Endometrial microvascular endothelial cells (primary cell): ENCODE results near the gene IQGAP2. TPM values are rescaled to one million over a fixed set of nuclear protein-coding genes. Genes with fewer than 3 reads are reported as not detected.

Source experiments
- in situ Hi-C: cut with HindIII; loops from 2 replicates; pipeline ENCODE4 v1.10.0; 2017; ENCODE audit warnings: low sequenced_read_pairs, low pct_unique_long_range_greater_than_20kb; ENCODE audit errors: inconsistent ontology term
- total RNA-seq: library from RNA; depleted of rRNA; stranded (reverse); fragments of >200 nt; gene quantifications from one replicate; pipeline ENCODE4 v1.2.3, GENCODE V29; 2015; ENCODE audit errors: inconsistent ontology term

The IQGAP2 gene
- total RNA-seq, 1 donor from 2014 or later: 0.09 TPM

DNA sequence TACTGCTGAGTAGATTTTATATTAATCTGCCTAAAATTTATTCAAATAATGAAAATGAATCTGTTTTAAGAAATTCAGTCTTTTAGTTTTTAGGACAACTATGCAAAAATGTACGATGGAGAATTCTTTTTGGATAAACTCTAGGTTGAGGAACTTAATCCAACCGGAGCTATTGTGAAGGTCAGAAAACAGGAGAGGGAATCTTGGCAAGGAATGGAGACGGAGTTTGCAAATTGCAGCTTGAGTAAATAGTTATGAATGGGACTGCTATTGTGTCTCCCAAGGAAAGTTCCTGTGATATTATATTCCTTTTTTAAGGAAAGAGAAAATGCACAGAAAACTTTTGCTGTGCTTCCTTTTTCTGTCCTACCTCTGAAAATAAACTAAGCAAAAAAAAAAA is 67.9 kb downstream of the IQGAP2 start:
- in situ Hi-C loops: no loop called here

GRCh38 chr5:76471406-76471805 is 68.3 kb downstream of the IQGAP2 start:
- in situ Hi-C loops: no loop called here

GRCh38 chr5:76471987-76472334 is 68.9 kb downstream of the IQGAP2 start:
- in situ Hi-C loops: no loop called here

GRCh38 chr5:76472335-76473008 is 69.4 kb downstream of the IQGAP2 start:
- in situ Hi-C loops: no loop called here

GRCh38 chr5:76473009-76473336 is 69.9 kb downstream of the IQGAP2 start:
- in situ Hi-C loops: no loop called here

DNA sequence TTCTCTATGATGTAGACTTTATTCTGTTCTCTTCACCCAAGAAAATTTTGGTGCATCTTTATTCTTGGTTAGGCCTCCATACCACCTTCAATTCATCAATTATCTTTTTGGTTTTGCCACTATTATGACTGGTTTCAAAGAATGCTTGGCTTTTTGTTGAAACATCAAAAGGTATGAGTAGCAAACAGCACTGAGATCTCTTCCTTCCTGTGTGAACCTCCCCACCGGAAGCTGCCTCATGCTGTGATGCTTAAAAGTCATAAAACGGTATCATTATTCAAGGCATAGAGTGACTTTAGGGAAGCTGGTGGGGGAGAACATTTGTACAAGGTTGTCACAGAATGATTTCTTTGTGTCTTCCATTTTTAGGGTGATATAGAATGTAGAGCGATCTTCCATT is 70.6 kb downstream of the IQGAP2 start:
- in situ Hi-C loops: no loop called here

- in situ Hi-C loops: no loop called here
Observed at GRCh38 chr5:76474377-76474776, 71.3 kb downstream of the IQGAP2 start.

GRCh38 chr5:76475385-76475784 is 72.3 kb downstream of the IQGAP2 start:
- in situ Hi-C loops: no loop called here

GRCh38 chr5:76475936-76476335 is 72.9 kb downstream of the IQGAP2 start:
- in situ Hi-C loops: no loop called here

DNA sequence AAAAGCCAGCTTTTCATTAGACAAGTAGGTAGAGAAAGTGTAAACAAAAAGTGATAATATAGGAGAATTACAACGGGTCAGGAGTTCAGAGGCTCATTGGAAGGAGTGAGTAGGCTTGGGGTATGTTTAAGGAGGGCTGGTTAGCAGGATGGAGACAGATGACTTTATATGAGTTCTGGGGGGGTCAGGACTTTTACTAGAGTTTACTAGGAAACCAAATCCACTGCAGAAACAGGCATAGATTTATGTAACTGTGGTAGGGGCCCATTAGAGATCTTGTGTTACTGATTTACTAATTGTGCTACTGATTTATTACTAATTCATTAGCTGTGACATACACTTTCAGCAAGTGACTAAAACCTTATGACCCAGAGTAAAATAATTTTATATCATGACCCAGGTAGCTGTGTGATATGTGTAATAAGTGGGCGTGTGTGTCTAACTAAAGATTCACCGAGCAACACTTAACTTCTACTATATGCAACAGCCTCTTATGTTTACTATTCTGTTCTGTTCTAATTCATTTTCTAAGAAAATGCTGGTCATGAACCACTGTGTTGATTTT is 73.5 kb downstream of the IQGAP2 start:
- in situ Hi-C loops: no loop called here

DNA sequence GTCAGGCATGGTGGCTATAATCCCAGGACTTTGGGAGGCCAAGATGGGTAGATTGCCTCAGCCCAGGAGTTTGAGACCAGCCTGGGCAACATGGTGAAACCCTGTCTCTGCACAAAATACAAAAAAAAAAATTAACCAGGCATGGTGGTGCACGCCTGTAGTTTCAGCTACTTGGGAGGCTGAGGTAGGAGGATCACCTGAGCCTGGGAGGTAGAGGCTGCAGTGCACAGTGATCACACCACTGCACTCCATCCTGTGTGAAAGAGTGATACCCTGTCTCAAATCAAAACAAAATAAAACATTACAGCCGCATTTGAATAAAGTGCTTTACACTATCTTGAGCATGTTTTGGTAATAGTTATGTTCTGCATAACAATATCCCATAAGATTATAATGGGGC is 74.0 kb downstream of the IQGAP2 start:
- in situ Hi-C loops: no loop called here

DNA sequence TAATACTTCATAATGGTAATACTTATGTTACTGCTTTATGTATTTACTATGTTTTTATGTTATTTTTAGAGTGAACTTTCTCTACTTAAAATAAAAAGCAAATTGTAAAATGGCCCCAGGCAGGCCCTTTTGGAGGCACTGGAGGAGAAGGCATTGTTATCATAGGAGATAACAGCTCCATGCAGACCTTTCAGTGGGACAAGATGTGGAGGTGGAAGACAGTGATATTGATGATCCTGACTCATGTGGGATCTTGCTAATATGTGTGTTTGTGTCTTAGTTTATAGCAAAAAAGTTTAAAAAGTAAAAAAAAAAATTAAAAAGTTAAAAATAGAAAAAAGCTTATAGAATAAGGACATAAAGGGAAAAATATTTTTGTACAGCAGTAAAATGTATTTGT is 74.5 kb downstream of the IQGAP2 start:
- in situ Hi-C loops: no loop called here

- in situ Hi-C loops: no loop called here
Observed at GRCh38 chr5:76479281-76479680, 76.2 kb downstream of the IQGAP2 start.

DNA sequence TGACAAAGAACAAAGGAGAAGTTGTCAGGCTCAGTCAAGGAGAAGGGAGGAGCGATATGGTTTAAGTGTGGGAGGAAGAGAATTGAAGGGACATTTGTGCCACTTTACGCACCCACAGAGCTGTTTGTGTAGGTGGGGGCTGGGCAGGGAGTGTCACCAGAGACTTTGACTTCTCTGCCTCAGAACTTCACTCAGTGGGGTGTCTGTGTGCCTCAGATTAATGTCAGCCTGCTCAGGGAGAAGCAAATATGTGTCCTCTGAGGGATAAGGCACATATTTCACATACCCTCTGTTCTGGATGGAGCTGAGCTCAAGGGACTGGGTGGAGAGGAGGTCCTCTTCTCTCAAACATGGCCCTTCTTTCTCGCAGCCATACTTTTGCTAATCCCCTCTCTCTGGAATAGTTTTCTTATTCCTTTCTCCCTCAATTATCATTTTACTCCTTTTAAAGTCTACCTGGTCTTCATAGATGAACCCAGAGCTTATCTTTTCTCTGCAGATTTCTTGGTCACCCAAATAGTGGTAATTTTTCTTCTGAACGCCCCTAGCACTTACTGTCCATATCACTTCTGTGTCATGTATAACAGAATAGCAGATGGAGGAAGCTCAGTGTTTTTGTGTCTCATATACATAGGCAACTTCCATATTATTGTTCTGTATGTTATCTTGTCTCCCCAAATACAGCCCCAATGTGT is 77.0 kb downstream of the IQGAP2 start:
- in situ Hi-C loops: no loop called here

GRCh38 chr5:76482984-76483383 is 79.9 kb downstream of the IQGAP2 start:
- in situ Hi-C loops: no loop called here

GRCh38 chr5:76483433-76483832 is 80.3 kb downstream of the IQGAP2 start:
- in situ Hi-C loops: no loop called here

DNA sequence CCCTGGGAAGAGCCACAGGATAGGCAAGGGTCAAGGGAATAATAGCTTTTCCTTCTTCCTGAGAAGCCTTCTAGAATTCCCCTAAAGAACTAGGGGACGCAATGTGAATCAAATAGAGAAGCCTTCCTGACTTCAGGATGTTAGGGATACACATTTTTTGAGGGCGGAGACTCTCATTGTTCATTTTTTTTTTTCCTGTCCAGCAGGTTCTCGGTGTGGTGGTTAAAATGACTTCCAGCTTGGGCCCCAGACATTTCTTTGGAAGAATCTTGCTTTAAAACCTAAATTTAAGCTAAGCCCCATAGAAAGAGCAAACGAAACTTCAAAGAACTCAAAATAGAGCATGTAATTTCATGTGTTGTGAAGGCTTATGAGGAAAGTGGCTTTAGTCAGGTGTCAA is 80.8 kb downstream of the IQGAP2 start:
- in situ Hi-C loops: no loop called here

DNA sequence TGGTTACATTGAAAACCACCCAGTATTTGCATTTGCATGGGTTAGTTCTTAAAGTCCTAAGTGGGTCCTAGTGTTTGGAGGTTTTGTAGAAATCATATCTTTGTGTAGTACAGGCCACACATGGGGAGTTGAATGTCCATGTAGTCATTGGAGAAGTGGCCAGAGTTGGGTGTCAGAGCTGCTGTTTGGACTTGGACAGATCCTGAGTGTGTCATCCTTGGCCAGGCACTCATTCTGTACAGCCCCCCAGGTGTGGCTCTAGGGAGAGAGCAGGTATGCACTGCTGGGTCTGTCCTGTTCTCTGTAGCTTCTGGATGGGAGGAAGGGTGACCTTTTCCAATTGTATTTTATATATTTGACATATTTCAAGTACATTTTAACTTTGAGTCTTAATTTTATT is 82.4 kb downstream of the IQGAP2 start:
- in situ Hi-C loops: no loop called here

DNA sequence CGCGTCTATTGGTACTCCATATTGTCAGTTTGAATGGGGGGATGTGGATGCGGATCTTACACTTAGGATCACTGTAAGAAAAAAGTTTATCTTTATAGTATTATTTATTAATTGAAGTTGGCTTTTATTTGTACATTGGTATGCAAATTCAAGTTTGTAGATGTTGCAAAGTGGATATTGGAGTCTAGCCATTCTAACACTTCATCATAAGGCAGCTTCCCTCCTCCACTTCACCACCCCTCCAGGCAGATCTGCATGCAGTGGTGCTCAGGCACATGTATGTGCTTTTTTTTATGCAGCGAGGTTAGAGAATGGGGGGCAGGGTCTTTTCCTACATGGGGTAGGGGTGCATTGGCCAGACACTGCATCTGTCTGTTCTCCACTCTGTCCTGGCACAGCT is 84.3 kb downstream of the IQGAP2 start:
- in situ Hi-C loops: no loop called here

DNA sequence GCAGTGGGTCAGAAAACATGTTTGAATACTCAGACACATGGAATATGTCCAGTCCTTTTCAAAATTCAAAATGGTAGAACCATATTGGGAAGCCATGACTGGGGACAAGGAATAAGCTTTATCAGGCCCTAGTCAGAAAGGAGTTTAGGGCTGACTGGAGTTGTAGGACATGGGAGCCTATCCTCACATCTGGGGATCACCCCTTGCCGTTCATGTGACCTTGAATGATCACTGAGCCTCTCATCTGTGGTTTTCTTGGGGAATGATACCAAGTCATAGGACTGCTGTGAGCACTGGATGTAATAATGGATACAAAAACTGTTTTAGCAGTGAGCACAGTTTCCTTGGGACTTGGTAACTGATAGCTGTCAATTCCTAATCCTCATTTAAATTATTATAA is 84.7 kb downstream of the IQGAP2 start:
- in situ Hi-C loops: no loop called here

- in situ Hi-C loops: no loop called here
Observed at GRCh38 chr5:76488969-76489368, 85.9 kb downstream of the IQGAP2 start.
